Fibroblast of mammary gland (primary cell): ENCODE results near the gene UBC.
A peak's percentile ranks its signal among the peaks of the same experiment; 100 is the strongest.
"Not testable (repeated sequence)": the region's sequence is repeated elsewhere in the genome, so short reads cannot be mapped to it uniquely, and the experiment has no call there.

Source experiments
- DNase-seq: peaks from one replicate; pipeline ENCODE4 v3.0.0-alpha.2; 2010; ENCODE audit warnings: low read depth
- H3K4me3 ChIP-seq: 2 replicates; pipeline ENCODE4 v1.5.1; 2011; ENCODE audit warnings: low read depth, mild to moderate bottlenecking, low read length, moderate library complexity; ENCODE audit not compliant: control insufficient read depth
- CTCF ChIP-seq: conservative IDR thresholded peaks from 2 replicates; pipeline ENCODE4 v1.5.1; 2011; ENCODE audit warnings: low read depth, low read length, inconsistent platforms; ENCODE audit not compliant: control insufficient read depth, insufficient read depth

The UBC gene

DNA sequence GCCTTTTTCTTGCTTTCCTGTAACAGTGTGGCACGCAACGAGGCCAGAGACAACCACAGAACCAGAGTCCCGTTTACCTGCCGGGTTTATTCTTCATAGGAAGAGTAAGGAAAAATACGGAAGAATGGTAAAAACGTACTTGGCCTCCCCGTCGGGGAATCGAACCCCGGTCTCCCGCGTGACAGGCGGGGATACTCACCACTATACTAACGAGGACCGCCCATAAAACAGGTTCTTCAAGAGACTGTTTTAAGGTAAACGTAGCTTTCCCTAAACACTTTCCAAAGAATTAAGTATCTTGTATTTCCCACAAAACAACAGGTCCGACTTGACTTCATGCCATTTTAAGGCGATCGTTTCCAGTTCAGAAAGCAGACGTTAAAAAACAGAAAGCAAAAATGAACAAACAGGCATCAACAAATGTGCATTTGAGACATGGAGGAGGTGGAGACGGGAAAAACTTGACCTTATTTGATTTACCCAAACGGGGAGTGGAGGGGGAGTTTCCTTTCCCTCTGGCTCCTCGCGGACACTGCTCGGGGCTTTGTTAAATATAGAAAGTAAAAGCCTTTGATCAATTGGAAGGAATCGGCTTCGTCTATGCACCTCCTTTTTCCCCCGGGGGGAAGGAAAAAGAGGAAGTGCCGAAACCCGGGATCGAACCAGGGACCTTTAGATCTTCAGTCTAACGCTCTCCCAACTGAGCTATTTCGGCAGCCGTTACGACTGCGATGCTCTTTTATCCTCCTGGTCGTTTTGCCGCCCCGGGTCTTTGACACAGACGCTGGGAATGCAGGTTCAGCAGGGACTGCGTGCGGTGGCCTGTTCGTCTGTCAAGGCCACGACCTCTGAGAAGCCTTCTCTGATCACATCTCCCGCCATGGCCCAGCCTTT lies 13.0 kb upstream of the UBC start:
- peak; percentile 83 for DNase-seq
- no peak for TF ChIP-seq CTCF
- H3K4me3 ChIP-seq, result peak overlapping the region; percentile 64

DNA sequence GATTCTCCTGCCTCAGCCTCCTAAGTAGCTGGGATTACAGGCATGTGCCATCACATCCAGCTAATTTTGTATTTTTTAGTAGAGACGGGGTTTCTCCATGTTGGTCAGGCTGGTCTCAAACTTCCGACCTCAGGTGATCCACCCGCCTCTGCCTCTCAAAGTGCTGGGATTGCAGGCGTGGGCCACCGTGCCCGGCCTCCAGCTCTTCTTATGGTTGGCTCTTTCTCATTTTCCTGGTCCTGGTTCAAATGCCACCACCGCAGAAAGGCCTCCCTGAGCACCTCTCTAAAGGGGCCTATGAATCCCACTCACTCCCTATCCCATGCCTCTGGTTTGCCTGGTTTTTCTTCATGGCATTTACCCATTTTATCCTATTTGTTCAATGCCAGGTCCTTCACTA lies 11.3 kb upstream of the UBC start:
- H3K4me3 ChIP-seq, DNase-seq: not testable (repeated sequence)

DNA sequence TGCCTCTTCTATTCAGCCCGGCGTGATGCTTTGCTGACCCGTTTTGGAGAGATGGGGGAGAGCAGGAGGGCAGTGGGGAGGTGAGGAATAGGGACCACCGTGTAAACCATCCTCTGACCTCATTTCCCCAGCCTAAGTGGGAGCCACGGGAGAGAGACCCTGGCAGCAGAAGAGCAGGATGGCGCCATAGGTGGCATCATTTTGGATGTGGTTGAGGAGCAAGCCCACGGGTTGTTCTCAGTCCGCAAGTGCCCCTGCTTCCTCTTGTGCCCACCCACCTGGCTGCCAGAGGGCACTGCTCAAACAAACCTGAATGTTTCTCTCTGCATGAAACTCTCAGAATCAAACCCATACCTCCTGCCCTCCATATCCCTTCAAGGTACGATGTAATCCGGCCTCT lies 10.7 kb upstream of the UBC start:
- H3K4me3 ChIP-seq, result no peak overlapping the region
- DNase-seq, result no peak
- TF ChIP-seq CTCF, result no peak

DNA sequence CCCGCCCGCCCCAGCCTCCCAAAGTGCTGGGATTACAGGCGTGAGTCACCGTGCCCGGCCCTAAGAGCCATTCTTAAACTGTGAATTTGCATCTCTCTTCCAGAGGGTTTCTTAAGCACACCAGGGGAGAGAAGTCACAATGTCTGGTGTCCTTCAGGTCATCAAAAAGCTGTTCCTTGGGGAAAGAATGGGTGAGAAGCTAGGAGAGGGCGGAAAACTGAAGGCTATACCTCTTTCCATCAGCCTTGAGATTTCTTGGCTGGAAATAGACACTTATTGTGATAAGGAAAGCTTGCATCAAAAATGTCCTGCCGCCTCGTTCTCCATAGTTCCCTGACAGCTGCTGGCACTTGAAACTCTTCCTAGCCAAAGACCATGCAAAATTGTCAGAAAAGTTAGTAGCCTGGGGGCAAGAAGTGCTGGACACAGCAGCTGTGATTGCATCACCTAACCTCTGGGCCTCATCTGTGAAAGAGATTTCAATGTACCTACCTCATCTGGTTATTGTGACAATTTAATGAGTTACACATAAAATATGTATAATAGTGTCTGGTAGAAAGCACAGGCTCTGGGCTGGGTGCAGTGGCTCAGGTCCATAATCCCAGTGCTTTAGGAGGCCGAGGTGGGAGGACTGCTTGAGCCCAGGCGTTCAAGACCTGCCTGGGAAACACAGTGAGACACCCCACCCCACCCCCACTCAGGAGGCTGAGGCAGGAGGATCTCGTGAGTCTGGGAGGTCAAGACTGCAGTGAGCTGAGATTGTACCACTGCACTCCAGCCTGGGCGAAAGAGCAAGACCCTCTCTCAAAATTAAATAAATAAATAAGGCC lies 9.7 kb upstream of the UBC start:
- peak; percentile 84 for DNase-seq
- no peak for TF ChIP-seq CTCF
- no peak overlapping the region for H3K4me3 ChIP-seq

- DNase-seq, result peak; percentile 68
- H3K4me3 ChIP-seq, result peak overlapping the region; percentile 59
- TF ChIP-seq CTCF, result no peak
Measured at GRCh38 chr12:124921200-124922031, 7.0 kb upstream of the UBC start.

GRCh38 chr12:124920353-124920935 lies 6.0 kb upstream of the UBC start:
- DNase-seq, result no peak
- H3K4me3 ChIP-seq, result no peak overlapping the region
- TF ChIP-seq CTCF, result no peak
